HL-60 (cell line): ENCODE measurements around the gene ITPK1.

Experiments
- DNase-seq, 2 experiments: peaks; one replicate each; pipeline ENCODE4 v3.0.0-alpha.2; 2010 to 2020; ENCODE audit warnings: low read depth in 1 of 2, low spot score in 1 of 2
- H3K27ac ChIP-seq: fragments of 250-450 bp; sonication (Bioruptor Pico); replicated peaks from 2 replicates; pipeline ENCODE4 v1.5.1; 2020; ENCODE audit warnings: mild to moderate bottlenecking, moderate library complexity
- H3K27me3 ChIP-seq: fragments of 250-450 bp; sonication (Bioruptor Pico); 2 replicates; pipeline ENCODE4 v1.5.1; 2021; ENCODE audit warnings: mild to moderate bottlenecking, moderate library complexity; ENCODE audit not compliant: insufficient read depth, poor library complexity, severe bottlenecking
- H3K4me3 ChIP-seq: replicated peaks from 2 replicates; pipeline ENCODE4 v1.5.1; 2011; ENCODE audit warnings: mild to moderate bottlenecking, control low read depth, low read length; ENCODE audit not compliant: insufficient read depth
- CTCF ChIP-seq: IDR thresholded peaks from one replicate; pipeline ENCODE4 v1.5.1; 2011; ENCODE audit warnings: low read length, control low read depth, inconsistent platforms; ENCODE audit not compliant: insufficient read depth
- GABPA ChIP-seq: IDR thresholded peaks from 2 replicates; pipeline ENCODE4 v1.6.1; 2012; ENCODE audit warnings: low read depth
- POLR2AphosphoS5 ChIP-seq: IDR thresholded peaks from 2 replicates; pipeline ENCODE4 v1.6.1; 2012; ENCODE audit warnings: low read depth
- REST ChIP-seq: IDR thresholded peaks from 2 replicates; pipeline ENCODE4 v1.6.1; 2012; ENCODE audit warnings: low read depth; ENCODE audit not compliant: insufficient replicate concordance
- SPI1 ChIP-seq: IDR thresholded peaks from 2 replicates; pipeline ENCODE4 v1.6.1; 2012; ENCODE audit warnings: low read depth, mild to moderate bottlenecking, borderline replicate concordance

The ITPK1 gene

GRCh38 chr14:92998946-92999345 lies 116.8 kb downstream of the ITPK1 start:
- Histone ChIP-seq H3K27me3 (no peaks in the 10 kb centered on the region), H3K4me3 (no peak overlapping the region), H3K27ac (no peak overlapping the region)
- TF ChIP-seq CTCF = no peak
- TF ChIP-seq REST = no peak
- no peak for TF ChIP-seq SPI1
- no peak for TF ChIP-seq POLR2AphosphoS5
- TF ChIP-seq GABPA = no peak
- no peak for DNase-seq

GRCh38 chr14:92997343-92998061 lies 118.2 kb downstream of the ITPK1 start:
- TF ChIP-seq GABPA (no peak), CTCF (no peak), POLR2AphosphoS5 (no peak), SPI1 (no peak), REST (no peak)
- Histone ChIP-seq H3K4me3 (no peak overlapping the region), H3K27ac (no peak overlapping the region), H3K27me3 (no peaks in the 10 kb centered on the region)
- no peak for DNase-seq

GRCh38 chr14:92995620-92996019 lies 120.1 kb downstream of the ITPK1 start:
- H3K4me3 ChIP-seq = no peak overlapping the region
- no peak overlapping the region for H3K27ac ChIP-seq
- no peak for DNase-seq
- TF ChIP-seq CTCF (no peak), POLR2AphosphoS5 (no peak), GABPA (no peak), REST (no peak), SPI1 (no peak)
- H3K27me3 ChIP-seq = no peaks in the 10 kb centered on the region
